GM21825 (cell line): ENCODE results near the gene NLGN2.

Experiments used
- ATAC-seq: cut with Tn5 transposase; IDR thresholded peaks from one replicate; pipeline ENCODE4 v1.9.1; 2021; ENCODE audit warnings: mild to moderate bottlenecking, moderate library complexity; ENCODE audit not compliant: unreplicated experiment

The NLGN2 gene

DNA sequence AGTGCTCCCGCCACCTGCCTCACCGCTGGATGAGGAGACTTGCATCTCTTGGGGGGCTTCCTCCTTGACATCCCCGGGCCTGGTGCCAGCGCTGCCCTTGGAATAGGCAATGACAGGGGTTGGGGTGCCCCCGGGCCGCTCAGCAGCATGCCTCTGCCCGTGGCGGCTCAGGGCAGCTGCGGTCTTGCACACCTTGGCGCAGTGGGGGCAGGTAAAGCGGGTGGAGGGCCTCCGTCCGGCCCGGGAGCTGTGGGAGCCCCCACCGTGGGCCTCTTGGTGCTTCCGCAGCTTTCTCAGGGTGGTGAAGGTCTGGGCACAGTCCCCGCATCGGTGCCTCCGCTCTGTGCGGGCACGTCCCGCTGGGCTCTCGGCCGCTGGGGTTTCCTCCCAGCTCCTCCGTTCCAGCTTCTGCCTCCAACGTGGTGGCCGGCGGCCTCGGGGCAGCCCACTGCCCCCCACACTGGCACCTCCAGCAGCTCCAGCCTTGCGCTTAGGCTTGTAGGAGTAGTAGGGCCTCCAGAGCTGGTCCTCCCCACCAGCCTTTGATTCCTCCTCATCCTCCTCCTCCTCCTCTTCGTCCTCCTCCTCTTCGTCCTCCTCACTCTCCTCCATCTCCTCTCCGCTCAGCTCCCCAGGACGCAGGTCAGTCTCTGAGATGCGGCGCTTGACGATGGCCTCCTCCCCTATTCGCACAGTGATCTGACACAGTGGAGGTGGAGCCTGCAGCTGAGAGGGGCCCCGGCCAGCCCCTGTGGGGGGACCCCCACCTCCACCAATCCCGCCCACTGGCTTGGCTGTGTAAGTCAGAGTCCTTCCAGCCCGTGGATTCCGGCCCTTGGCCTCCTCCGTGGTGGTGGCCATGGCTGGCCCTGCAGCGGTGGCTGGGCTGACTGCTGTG lies 55.1 kb downstream of the NLGN2 start:
- no peak for ATAC-seq

DNA sequence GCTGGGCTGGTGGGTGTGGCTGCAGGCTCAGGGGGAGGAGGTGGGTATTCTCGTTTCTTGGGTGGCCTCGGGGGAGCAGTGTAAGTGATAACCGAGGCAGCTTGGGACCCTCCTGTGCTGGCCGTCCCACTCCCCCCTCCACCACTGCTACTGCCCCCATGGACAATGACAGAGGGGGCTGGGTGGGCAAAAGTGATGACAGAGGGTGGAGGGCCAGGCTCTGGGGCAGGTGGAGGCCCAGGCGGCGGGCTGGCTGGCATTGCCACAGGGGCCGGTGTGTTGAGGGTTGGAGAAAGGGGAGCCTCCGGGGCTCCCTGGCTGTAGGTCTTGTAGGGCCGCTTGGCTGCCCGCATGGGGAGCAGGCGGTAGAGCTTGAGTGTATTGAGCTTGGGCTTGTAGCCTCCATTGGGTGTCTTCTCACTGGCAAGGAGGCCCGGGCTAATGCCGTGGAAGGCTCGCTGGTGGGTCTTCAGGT lies 55.8 kb downstream of the NLGN2 start:
- no peak for ATAC-seq

DNA sequence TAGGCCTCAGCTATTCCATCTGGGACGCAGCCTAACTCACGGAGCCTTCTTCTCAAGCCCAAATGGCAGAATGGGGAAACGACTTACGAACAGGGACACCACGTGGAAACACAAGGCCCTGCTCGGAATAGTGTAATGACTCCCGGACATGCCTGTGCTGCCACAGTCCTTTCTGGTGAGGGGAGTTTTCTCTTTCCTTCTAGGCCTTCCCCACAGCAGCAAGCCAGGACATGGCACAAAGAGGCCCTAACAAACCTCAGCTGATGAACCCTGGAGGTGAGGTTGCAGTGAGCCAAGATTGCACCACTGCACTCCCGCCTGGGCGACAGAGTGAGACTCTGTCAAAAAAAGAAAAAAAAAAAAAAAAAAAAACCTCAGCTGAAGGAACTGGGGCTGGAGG lies 56.4 kb downstream of the NLGN2 start:
- no peak for ATAC-seq

DNA sequence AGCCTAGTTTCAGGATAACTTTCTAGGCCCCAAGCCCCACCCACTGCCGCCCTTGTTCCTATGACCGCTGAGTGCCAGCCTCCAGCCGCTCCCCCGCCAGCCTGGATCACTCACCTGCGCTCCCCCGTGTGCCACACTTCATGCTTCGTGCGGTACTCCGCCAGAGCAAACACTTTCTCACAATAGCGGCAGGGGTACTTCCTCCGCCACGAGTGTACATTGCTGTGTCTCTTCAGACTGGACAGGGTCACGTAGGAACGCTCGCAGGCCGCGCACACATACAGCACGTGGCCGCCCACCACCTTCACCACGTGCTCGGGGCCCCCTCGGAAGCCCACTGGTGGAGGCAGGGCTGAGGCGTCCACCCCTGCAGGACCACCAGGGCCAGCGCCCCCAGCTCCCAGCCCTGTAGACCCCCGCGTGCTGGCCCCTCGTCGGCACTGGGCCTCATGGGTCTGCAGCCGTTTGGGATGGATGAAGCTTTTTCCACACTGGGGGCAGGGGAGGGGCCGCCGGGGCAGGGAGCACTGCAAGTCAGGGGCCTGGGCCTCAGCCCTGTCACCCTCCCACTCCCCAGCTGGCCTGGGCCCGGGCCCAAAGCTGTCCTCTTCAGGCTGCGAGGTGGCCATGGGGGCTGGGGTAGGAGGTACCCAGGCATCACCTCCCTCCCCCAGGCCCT lies 58.1 kb downstream of the NLGN2 start:
- ATAC-seq, result no peak

DNA sequence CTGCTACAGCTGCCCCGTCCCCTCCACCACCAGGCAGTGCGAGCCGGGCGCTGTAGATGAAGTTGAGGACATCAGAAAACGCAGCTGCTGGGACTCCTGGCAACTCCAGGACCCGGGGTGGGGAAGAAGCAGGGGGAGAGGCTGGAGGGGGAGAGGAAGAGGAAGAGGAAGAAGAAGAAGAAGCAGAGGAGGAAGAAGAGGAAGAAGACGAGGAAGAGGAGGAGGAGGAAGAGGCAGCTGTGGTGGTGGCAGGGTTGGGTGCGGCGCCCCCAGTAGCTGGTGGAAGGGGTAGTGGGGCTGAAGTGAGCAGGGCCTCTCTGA lies 58.6 kb downstream of the NLGN2 start:
- no peak for ATAC-seq

DNA sequence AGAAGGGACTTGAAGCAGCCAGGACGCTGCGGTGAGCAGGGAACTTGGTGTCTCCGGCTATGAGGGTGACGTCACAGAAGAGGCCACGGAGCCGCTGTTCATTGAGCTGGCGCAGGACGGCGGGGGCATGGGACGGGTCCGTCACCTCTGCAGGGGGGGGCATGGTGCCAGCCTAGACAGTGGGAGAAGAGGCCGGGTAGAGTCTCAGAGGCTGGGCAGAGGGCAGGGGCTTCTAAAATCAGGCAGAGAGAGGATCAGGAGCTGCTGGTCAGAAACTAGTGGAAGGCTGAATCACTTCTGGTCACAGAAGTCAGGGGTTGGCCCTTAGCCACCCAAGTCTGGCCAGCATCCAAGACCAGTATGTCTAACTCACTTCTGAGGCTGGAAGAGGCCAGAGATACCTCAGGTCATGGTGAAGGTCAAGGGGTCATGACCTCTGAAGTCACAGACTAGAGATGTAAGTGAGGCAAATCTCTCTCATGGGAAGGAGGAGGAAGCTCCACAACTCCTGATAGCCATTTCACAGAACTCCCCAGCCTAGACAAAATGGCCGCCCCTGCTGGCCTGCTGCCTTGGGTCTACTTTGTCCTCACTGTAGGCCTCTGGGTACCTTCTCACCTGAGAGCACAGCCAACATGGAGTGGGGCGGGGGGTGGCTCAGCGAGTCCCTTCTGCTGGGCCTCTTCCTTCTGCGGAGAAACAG lies 59.1 kb downstream of the NLGN2 start:
- no peak for ATAC-seq

DNA sequence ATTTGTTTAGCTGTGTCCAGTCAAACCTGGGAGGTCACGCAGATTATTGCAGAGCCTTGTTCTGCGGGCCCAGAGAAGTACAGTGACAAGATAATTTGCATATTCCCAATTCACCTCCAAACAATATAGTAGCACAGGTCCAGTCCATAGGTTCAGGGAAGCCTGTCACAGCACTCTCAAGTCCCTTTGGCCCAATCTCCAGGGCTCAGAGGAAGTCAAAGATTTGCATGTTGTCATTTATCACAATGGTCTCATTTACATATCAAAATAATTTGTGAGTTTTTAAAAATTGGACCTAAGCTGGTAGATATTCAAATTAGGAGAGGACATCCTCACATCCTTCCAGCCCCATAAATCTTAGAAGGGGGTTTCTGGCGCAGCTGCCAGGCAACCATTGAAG lies 59.9 kb downstream of the NLGN2 start:
- ATAC-seq, result no peak

DNA sequence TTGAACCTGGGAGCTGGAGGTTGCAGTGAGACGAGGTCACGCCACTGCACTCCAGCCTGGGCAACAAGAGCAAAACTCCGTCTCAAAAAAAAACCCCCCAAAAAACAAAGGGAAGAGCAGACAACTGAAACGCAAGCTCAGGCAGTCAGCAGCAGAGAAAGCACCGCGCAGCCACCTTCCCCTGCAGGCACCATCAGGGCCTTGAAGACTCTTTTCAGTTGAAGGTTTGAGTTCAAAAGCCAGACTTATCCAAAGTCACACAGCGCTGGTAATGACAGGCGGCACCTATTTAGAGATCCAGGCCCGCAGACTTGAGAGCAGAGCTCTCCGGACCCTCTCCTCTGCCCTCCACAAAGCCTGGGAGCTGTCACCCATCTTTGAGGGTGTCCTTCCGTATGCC lies 60.6 kb downstream of the NLGN2 start:
- no peak for ATAC-seq

DNA sequence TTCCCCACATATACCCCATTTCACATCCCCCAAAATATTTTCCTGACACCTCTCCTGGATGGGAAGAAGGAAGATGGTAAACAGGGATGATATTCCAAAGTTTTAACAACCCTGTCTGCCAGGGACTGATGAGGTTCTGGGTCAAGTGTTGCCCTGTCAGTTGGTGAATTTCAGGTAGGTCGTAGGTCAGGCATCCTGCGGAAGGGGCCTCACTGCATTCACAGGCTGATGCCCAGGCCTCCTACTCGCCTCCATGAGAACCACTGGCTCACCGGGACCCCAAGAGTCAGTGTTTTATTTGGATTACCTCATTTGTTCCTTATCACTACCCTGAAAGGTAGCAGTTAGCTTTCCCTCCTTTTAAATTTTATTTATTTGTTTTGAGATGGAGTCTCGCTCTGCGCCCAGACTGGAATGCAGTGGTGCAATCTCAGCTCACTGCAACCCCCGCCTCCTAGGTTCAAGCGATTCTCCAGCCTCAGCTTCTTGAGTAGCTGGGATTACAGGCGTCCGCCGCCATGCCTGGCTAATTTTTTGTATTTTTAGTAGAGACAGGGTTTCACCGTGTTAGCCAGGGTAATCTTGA lies 61.3 kb downstream of the NLGN2 start:
- no peak for ATAC-seq
